CD4-positive, CD25-positive, alpha-beta regulatory T cell (primary cell): ENCODE measurements around the gene KIF11. TPM values are rescaled to one million over a fixed set of nuclear protein-coding genes. Genes with fewer than 3 reads are reported as not detected.

Experiments used
- ATAC-seq, 2 donors: fragments of 150-1000 bp; cut with Tn5 transposase; one replicate each; pipeline ENCODE4 v1.10.0; 2021; ENCODE audit warnings: low read depth in 2 of 2, moderate number of reproducible peaks in 2 of 2, moderate library complexity in 1 of 2
- DNase-seq, 3 donors: peaks; one replicate each; pipeline versions ENCODE4 v3.0.0 to v3.0.0-alpha.2; 2012 to 2022; ENCODE audit warnings: mixed read lengths in 1 of 3
- H3K27ac ChIP-seq: one replicate; pipeline ENCODE4 v1.7.0; 2013; ENCODE audit warnings: mild to moderate bottlenecking, low read length; ENCODE audit not compliant: insufficient read depth, poor library complexity, severe bottlenecking
- H3K27me3 ChIP-seq: one replicate; pipeline ENCODE4 v1.7.0; 2013; ENCODE audit warnings: low read length; ENCODE audit not compliant: control insufficient read depth, insufficient read depth
- H3K36me3 ChIP-seq: one replicate; pipeline ENCODE4 v1.7.0; 2013; ENCODE audit warnings: mild to moderate bottlenecking, low read length, moderate library complexity; ENCODE audit not compliant: control insufficient read depth, insufficient read depth
- H3K4me1 ChIP-seq: 2 replicates; pipeline ENCODE4 v1.7.0; 2013; ENCODE audit warnings: mild to moderate bottlenecking, low read length; ENCODE audit not compliant: insufficient read depth, control insufficient read depth, poor library complexity, severe bottlenecking
- H3K4me3 ChIP-seq: one replicate; pipeline ENCODE4 v1.7.0; 2013; ENCODE audit warnings: low read depth, mild to moderate bottlenecking, low read length, moderate library complexity
- H3K9me3 ChIP-seq, 2 experiments: 1 replicate in 1 of 2; 2 replicates in 1 of 2; pipeline ENCODE4 v1.7.0; 2013; ENCODE audit warnings: low read length in 2 of 2, mild to moderate bottlenecking in 1 of 2, moderate library complexity in 1 of 2; ENCODE audit not compliant: control insufficient read depth in 2 of 2
- H3K27ac Mint-ChIP-seq, 3 donors: one replicate each; pipeline ENCODE4 v1.8.0; 2020 to 2022; ENCODE audit warnings: mild to moderate bottlenecking in 3 of 3, mixed read lengths in 3 of 3, moderate library complexity in 2 of 3
- H3K27me3 Mint-ChIP-seq: one replicate; pipeline ENCODE4 v1.8.0; 2022; ENCODE audit warnings: mild to moderate bottlenecking, mixed read lengths
- H3K36me3 Mint-ChIP-seq: one replicate; pipeline ENCODE4 v1.8.0; 2020; ENCODE audit warnings: mixed read lengths
- H3K4me1 Mint-ChIP-seq, 4 donors: one replicate each; pipeline ENCODE4 v1.8.0; 2020 to 2022; ENCODE audit warnings: mixed read lengths in 4 of 4, mild to moderate bottlenecking in 1 of 4
- H3K4me3 Mint-ChIP-seq, 4 donors: one replicate each; pipeline ENCODE4 v1.8.0; 2020 to 2022; ENCODE audit warnings: mild to moderate bottlenecking in 4 of 4, mixed read lengths in 4 of 4, moderate library complexity in 3 of 4
- H3K9me3 Mint-ChIP-seq, 7 donors: one replicate each; pipeline ENCODE4 v1.8.0; 2020 to 2022; ENCODE audit warnings: mixed read lengths in 7 of 7, mild to moderate bottlenecking in 3 of 7, moderate library complexity in 2 of 7
- polyA plus RNA-seq, 4 donors: library from polyadenylated mRNA; unstranded; fragments of 300-500 nt; fragmentation: Illumina TruSeq; gene quantifications; one replicate each; pipeline ENCODE4 v1.2.3, GENCODE V29; 2021
- total RNA-seq: library from RNA; stranded (reverse); gene quantifications from one replicate; pipeline ENCODE4 v1.2.3, GENCODE V29; 2022

KIF11 gene
- total RNA-seq (3.0 TPM), polyA plus RNA-seq (1 to 10 TPM; 2.1 to 6.8 (median 2.8) TPM)

DNA sequence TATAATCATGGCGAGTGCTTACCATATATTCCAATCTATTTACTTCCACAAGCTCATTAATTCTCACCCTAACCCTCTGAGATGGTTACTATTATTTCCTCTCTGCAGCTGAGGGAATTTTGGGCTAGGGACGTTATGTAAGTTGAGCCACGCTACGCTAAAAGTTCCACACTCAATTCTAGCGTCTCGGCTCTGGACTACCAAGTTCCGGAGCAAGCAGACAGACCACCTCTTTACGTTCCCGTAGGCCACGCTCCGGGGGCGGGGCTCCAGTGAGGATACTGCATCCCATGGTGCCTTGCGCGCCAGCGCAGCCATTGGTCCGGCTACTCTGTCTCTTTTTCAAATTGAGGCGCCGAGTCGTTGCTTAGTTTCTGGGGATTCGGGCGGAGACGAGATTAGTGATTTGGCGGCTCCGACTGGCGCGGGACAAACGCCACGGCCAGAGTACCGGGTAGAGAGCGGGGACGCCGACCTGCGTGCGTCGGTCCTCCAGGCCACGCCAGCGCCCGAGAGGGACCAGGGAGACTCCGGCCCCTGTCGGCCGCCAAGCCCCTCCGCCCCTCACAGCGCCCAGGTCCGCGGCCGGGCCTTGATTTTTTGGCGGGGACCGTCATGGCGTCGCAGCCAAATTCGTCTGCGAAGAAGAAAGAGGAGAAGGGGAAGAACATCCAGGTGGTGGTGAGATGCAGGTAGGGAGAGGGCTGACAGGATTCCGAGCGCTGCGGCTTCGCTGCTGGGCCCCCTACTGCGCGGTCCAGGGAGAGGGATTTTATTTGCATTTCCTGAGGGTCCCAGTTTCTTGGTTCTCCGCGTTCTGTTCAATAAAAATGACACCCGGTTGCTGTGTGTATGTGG, at the start of gene KIF11:
Gene KIF11 (plus strand): TSS at position 370 of the 858 bp plus-strand sequence. CDS start 246 bp downstream, at position 616.
- Mint-ChIP-seq H3K4me1 (peaks cover 13 to 65% (median 41%) of the 10 kb centered on the region in 4 donors), H3K4me3 (peak within 1 kb of the TSS; percentile 97 to 99 (median 98)), H3K27me3 (peaks cover 6% of the 10 kb centered on the region), H3K36me3 (no peaks in the 10 kb centered on the region), H3K9me3 (no peaks in the 10 kb centered on the region), H3K27ac (peak within 1 kb of the TSS; percentile 99 to 100 (median 99))
- Histone ChIP-seq H3K27me3 (no peaks in the 10 kb centered on the region), H3K36me3 (no peaks in the 10 kb centered on the region), H3K9me3 (no peaks in the 10 kb centered on the region), H3K27ac (peak within 1 kb of the TSS; percentile 98), H3K4me3 (peak within 1 kb of the TSS; percentile 99), H3K4me1 (peaks cover 53% of the 10 kb centered on the region)
- peak; percentile 93 to 98 (median 94) for DNase-seq
- peak; percentile 88 for ATAC-seq

DNA sequence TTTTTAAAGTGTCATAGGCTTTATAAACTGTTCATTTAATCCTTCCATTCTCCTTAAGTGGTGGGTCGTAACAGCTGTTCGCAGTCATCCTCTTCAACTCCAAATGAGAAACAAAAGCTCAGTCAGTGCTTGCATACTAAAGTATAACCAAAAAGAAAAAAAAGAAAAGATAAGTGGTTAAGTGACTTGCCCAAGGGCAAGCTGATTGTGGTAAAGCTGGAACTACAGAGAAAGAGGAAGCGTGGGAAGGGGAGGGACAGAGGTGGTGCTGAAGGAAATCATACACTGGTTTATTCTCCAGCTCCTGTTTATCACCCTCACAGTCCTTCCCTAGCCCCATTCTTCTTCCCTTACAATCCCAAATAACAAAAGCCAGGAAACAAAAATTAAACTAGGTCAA, 48.6 kb upstream of the KIF11 start:
- no peak for ATAC-seq
- no peaks in the 10 kb centered on the region for H3K4me1 ChIP-seq

DNA sequence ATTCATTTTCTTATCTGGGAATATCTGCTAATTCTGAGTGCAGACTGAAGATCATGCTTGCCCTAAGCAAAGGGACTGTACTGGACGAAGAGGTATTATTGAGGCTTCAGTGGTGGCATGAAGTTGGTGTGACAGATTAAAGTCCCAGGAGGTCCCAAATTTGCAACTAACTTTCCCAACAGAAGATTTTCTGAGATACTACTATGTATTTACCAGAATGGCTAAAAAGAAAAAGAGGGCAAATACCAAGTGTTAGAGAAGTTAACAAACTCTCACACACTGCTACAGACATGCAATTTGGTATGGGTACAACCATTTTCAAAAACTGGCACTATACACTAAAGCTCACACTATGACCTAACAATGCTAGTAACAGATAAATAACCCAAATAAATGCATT, 47.4 kb upstream of the KIF11 start:
- DNase-seq (no peak), ATAC-seq (no peak)
- Mint-ChIP-seq H3K4me3 (no peak overlapping the region), H3K27ac (no peak overlapping the region), H3K9me3 (no peaks in the 10 kb centered on the region), H3K4me1 (peaks cover 13 to 45% (median 36%) of the 10 kb centered on the region in 4 donors), H3K36me3 (peaks cover 16% of the 10 kb centered on the region), H3K27me3 (no peaks in the 10 kb centered on the region)
- H3K4me1 ChIP-seq: no peaks in the 10 kb centered on the region
- H3K9me3 ChIP-seq: no peaks in the 10 kb centered on the region
- no peak overlapping the region for H3K27ac ChIP-seq
- H3K36me3 ChIP-seq: peaks cover 11% of the 10 kb centered on the region
- H3K27me3 ChIP-seq: no peaks in the 10 kb centered on the region
- H3K4me3 ChIP-seq: no peak overlapping the region

More for the DNA sequence above, 48.6 kb upstream of the KIF11 start:
- Histone ChIP-seq H3K36me3 (peaks cover 11% of the 10 kb centered on the region), H3K9me3 (no peaks in the 10 kb centered on the region), H3K27me3 (no peaks in the 10 kb centered on the region), H3K27ac (no peak overlapping the region), H3K4me3 (no peak overlapping the region)
- no peak for DNase-seq
- Mint-ChIP-seq H3K36me3 (peaks cover 14% of the 10 kb centered on the region), H3K27ac (peak overlapping the region in 1 of 3 donors; percentile 22), H3K27me3 (no peaks in the 10 kb centered on the region), H3K4me1 (peaks cover 13 to 51% (median 37%) of the 10 kb centered on the region in 4 donors), H3K4me3 (no peak overlapping the region), H3K9me3 (no peaks in the 10 kb centered on the region)

DNA sequence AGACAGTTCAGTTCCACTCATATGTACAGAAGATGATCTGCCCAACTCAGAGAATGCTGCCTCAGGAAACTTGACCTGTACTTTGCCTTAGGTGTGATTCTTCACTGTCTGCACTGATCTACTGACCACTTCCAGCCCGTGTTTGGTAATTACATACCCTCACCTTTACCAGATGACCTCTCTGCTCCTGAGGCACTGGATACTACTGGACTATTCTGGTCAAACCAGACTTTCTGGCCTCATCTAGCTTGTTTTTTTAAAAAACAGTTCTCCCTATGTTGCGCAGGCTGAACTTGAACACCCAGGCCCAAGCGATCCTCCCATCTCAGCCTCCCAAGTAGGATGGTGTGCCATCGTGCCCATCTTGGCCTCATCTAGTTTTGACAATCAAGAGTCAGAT, 45.3 kb upstream of the KIF11 start:
- no peaks in the 10 kb centered on the region for H3K9me3 ChIP-seq
- H3K4me1 ChIP-seq: no peaks in the 10 kb centered on the region
- no peak for ATAC-seq
- Mint-ChIP-seq H3K4me3 (no peak overlapping the region), H3K27me3 (no peaks in the 10 kb centered on the region), H3K36me3 (peaks cover 27% of the 10 kb centered on the region), H3K4me1 (peaks cover 17 to 40% (median 29%) of the 10 kb centered on the region in 4 donors), H3K9me3 (no peaks in the 10 kb centered on the region), H3K27ac (no peak overlapping the region)
- H3K36me3 ChIP-seq: peaks cover 11% of the 10 kb centered on the region
- no peaks in the 10 kb centered on the region for H3K27me3 ChIP-seq
- no peak overlapping the region for H3K27ac ChIP-seq
- H3K4me3 ChIP-seq: no peak overlapping the region
- DNase-seq: no peak

- H3K27ac ChIP-seq: no peak overlapping the region
- ATAC-seq (no peak), DNase-seq (no peak)
- Mint-ChIP-seq H3K27me3 (no peaks in the 10 kb centered on the region), H3K4me3 (no peak overlapping the region), H3K9me3 (peaks cover 0 to 13% (median 5%) of the 10 kb centered on the region in 7 donors), H3K27ac (no peak overlapping the region), H3K36me3 (peaks cover 45% of the 10 kb centered on the region), H3K4me1 (peaks cover 4 to 12% (median 11%) of the 10 kb centered on the region in 4 donors)
- peaks cover 10 to 13% of the 10 kb centered on the region in 2 experiments for H3K9me3 ChIP-seq
- H3K4me1 ChIP-seq: no peaks in the 10 kb centered on the region
- no peaks in the 10 kb centered on the region for H3K27me3 ChIP-seq
- H3K36me3 ChIP-seq: peaks cover 32% of the 10 kb centered on the region
- no peak overlapping the region for H3K4me3 ChIP-seq
Measured at GRCh38 chr10:92550924-92551323, 42.0 kb upstream of the KIF11 start.

GRCh38 chr10:92552310-92552709, 40.6 kb upstream of the KIF11 start:
- Mint-ChIP-seq H3K9me3 (peaks cover 0 to 13% (median 5%) of the 10 kb centered on the region in 7 donors), H3K27me3 (no peaks in the 10 kb centered on the region), H3K4me3 (no peak overlapping the region), H3K4me1 (peaks cover 4 to 8% (median 8%) of the 10 kb centered on the region in 4 donors), H3K27ac (no peak overlapping the region), H3K36me3 (peaks cover 50% of the 10 kb centered on the region)
- H3K27me3 ChIP-seq: no peaks in the 10 kb centered on the region
- H3K27ac ChIP-seq: no peak overlapping the region
- peaks cover 10 to 13% of the 10 kb centered on the region in 2 experiments for H3K9me3 ChIP-seq
- peaks cover 37% of the 10 kb centered on the region for H3K36me3 ChIP-seq
- no peak for ATAC-seq
- H3K4me1 ChIP-seq: no peaks in the 10 kb centered on the region
- no peak overlapping the region for H3K4me3 ChIP-seq
- DNase-seq: no peak

DNA sequence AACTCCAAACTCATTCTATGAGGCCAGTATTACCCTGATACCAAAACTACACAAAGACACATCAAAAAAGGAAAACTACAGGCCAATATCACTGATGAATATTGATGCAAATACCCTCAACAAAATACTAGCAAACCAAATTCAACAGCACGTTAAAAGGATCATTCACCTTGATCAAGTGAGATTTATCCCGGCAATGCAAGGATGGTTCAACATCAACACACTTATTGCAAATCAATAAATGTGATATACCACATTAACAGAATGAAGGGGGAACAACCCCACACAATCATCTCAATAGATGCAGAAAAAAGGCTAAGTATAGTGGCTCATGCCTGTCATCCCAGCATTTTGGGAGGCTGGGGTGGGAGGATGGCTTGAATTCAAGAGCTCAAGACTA, 39.0 kb upstream of the KIF11 start:
- H3K4me3 Mint-ChIP-seq: peak overlapping the region in 1 of 4 donors; percentile 19
- H3K4me3 ChIP-seq: no peak overlapping the region
- no peaks in the 10 kb centered on the region for H3K27me3 Mint-ChIP-seq
- peaks cover 32% of the 10 kb centered on the region for H3K36me3 ChIP-seq
- H3K36me3 Mint-ChIP-seq: peaks cover 46% of the 10 kb centered on the region
- no peaks in the 10 kb centered on the region for H3K4me1 ChIP-seq
- no peak overlapping the region for H3K27ac Mint-ChIP-seq
- H3K9me3 ChIP-seq: peaks cover 10 to 13% of the 10 kb centered on the region in 2 experiments
- ATAC-seq (no peak), DNase-seq (peak in 1 of 3 donors; percentile 18)
- peaks cover 4 to 8% (median 5%) of the 10 kb centered on the region in 4 donors for H3K4me1 Mint-ChIP-seq
- H3K9me3 Mint-ChIP-seq: peaks cover 0 to 14% (median 5%) of the 10 kb centered on the region in 7 donors
- H3K27me3 ChIP-seq: no peaks in the 10 kb centered on the region
- H3K27ac ChIP-seq: no peak overlapping the region
